IMR-90 (cell line): ENCODE measurements around the gene ISG20. TPM values are rescaled to one million over a fixed set of nuclear protein-coding genes. Genes with fewer than 3 reads are reported as not detected.

Source experiments
- ATAC-seq: fragments of 200-7000 bp; cut with Tn5 transposase; 2 replicates; pipeline ENCODE4 v1.9.1; 2020; ENCODE audit warnings: low read depth, mild to moderate bottlenecking, moderate library complexity
- BruUV-seq: library from RNA; stranded (reverse); fragments of 400-500 nt; replicated peaks from 2 replicates; lab custom pipeline; 2021; lab: Mats Ljungman, UMichigan
- CTCF ChIA-PET: fragments of 300-600 bp; formaldehyde crosslinking; extraction: SDS; loops from one replicate; lab custom pipeline; 2021; ENCODE audit warnings: antibody characterized with exemption; lab: Yijun Ruan, JAX
- POLR2A ChIA-PET: fragments of 300-600 bp; sonication (Branson Sonifier 250); formaldehyde crosslinking; loops from one replicate; lab custom pipeline; 2022; ENCODE audit warnings: antibody characterized with exemption; ENCODE audit not compliant: unreplicated experiment; lab: Charles Lee
- DNase-seq: peaks from one replicate; pipeline ENCODE4 v3.0.0; 2013
- H2AFZ ChIP-seq: replicated peaks from 2 replicates; pipeline ENCODE3; 2013; ENCODE audit warnings: low read length, mild to moderate bottlenecking; ENCODE audit not compliant: poor library complexity
- H2AK5ac ChIP-seq: 2 replicates; pipeline ENCODE4 v1.6.1; 2013; ENCODE audit warnings: low read depth, low read length, inconsistent platforms
- H2AK9ac ChIP-seq: replicated peaks from 2 replicates; pipeline ENCODE3; 2013; ENCODE audit warnings: mild to moderate bottlenecking, low read depth, low read length, moderate library complexity; ENCODE audit not compliant: poor library complexity
- H2BK120ac ChIP-seq: 2 replicates; pipeline ENCODE4 v1.6.1; 2013; ENCODE audit warnings: low read depth, low read length, inconsistent platforms
- H2BK15ac ChIP-seq: 3 replicates; pipeline ENCODE4 v1.6.1; 2013; ENCODE audit warnings: low read depth, low read length, inconsistent platforms
- H2BK20ac ChIP-seq: 2 replicates; pipeline ENCODE4 v1.6.1; 2013; ENCODE audit warnings: low read depth, mild to moderate bottlenecking, inconsistent platforms, low read length, moderate library complexity
- H2BK5ac ChIP-seq: 2 replicates; pipeline ENCODE4 v1.6.1; 2013; ENCODE audit warnings: mild to moderate bottlenecking, low read depth, low read length, inconsistent platforms; ENCODE audit not compliant: poor library complexity, severe bottlenecking
- H3K14ac ChIP-seq: replicated peaks from 2 replicates; pipeline ENCODE4 v1.6.1; 2013; ENCODE audit warnings: low read depth, low read length, inconsistent platforms
- H3K18ac ChIP-seq: 2 replicates; pipeline ENCODE4 v1.6.1; 2013; ENCODE audit warnings: low read depth, low read length, control low read depth
- H3K23ac ChIP-seq: 2 replicates; pipeline ENCODE4 v1.6.1; 2013; ENCODE audit warnings: low read depth, low read length, inconsistent platforms
- H3K27ac ChIP-seq: 2 replicates; pipeline ENCODE4 v1.5.1; 2013; ENCODE audit warnings: mild to moderate bottlenecking, control low read depth, low read length; ENCODE audit not compliant: insufficient read depth
- H3K27me3 ChIP-seq: 2 replicates; pipeline ENCODE4 v1.6.1; 2013; ENCODE audit warnings: low read length; ENCODE audit not compliant: control insufficient read depth, insufficient read depth
- H3K36me3 ChIP-seq: 2 replicates; pipeline ENCODE4 v1.6.1; 2013; ENCODE audit warnings: low read length, mixed read lengths; ENCODE audit not compliant: control insufficient read depth, insufficient read depth
- H3K4ac ChIP-seq: 2 replicates; pipeline ENCODE4 v1.6.1; 2013; ENCODE audit warnings: low read depth, low read length, inconsistent platforms
- H3K4me1 ChIP-seq: 2 replicates; pipeline ENCODE4 v1.6.1; 2013; ENCODE audit warnings: low read length, mixed read lengths; ENCODE audit not compliant: control insufficient read depth, insufficient read depth
- H3K4me2 ChIP-seq: 2 replicates; pipeline ENCODE4 v1.6.1; 2013; ENCODE audit warnings: low read depth, mild to moderate bottlenecking, control low read depth, low read length, moderate library complexity
- H3K4me3 ChIP-seq: 2 replicates; pipeline ENCODE4 v1.5.1; 2013; ENCODE audit warnings: low read depth, mild to moderate bottlenecking, control low read depth, low read length, moderate library complexity; ENCODE audit not compliant: insufficient read depth
- H3K56ac ChIP-seq: 2 replicates; pipeline ENCODE4 v1.6.1; 2013; ENCODE audit warnings: low read length, inconsistent platforms; ENCODE audit not compliant: insufficient read depth; ENCODE audit errors: extremely low read depth
- H3K79me1 ChIP-seq, 2 experiments: 2 replicates each; pipeline ENCODE4 v1.6.1; 2013; ENCODE audit warnings: low read length in 2 of 2, inconsistent platforms in 1 of 2, low read depth in 1 of 2
- H3K9ac ChIP-seq: 2 replicates; pipeline ENCODE4 v1.6.1; 2013; ENCODE audit warnings: low read depth, low read length, control low read depth
- H3K9me1 ChIP-seq: 2 replicates; pipeline ENCODE4 v1.6.1; 2013; ENCODE audit warnings: low read length, inconsistent platforms; ENCODE audit not compliant: insufficient read depth
- H3K9me3 ChIP-seq: 2 replicates; pipeline ENCODE4 v1.6.1; 2013; ENCODE audit warnings: low read length; ENCODE audit not compliant: control insufficient read depth, insufficient read depth
- H4K20me1 ChIP-seq: 2 replicates; pipeline ENCODE4 v1.6.1; 2013; ENCODE audit warnings: low read length, inconsistent platforms; ENCODE audit not compliant: insufficient read depth
- H4K5ac ChIP-seq: 2 replicates; pipeline ENCODE4 v1.6.1; 2013; ENCODE audit warnings: mild to moderate bottlenecking, low read depth, low read length, control low read depth
- H4K8ac ChIP-seq, 2 experiments: 2 replicates each; pipeline ENCODE4 v1.6.1; 2013; ENCODE audit warnings: low read depth in 2 of 2, low read length in 2 of 2, control low read depth in 1 of 2, inconsistent platforms in 1 of 2
- H4K91ac ChIP-seq: 2 replicates; pipeline ENCODE4 v1.6.1; 2013; ENCODE audit warnings: low read depth, low read length, inconsistent platforms; ENCODE audit not compliant: insufficient read depth
- BHLHE40 ChIP-seq: fragments of 150-350 bp; IDR thresholded peaks from 2 replicates; pipeline ENCODE4 v1.6.1; 2016; ENCODE audit warnings: mild to moderate bottlenecking, low read depth, low read length
- CEBPB ChIP-seq: IDR thresholded peaks from 2 replicates; pipeline ENCODE4 v1.6.1; 2012; ENCODE audit warnings: low read depth, low read length, improper control_type of control experiment
- CHD1 ChIP-seq: IDR thresholded peaks from 2 replicates; pipeline ENCODE4 v1.6.1; 2012; ENCODE audit warnings: low read depth, low read length, improper control_type of control experiment
- CTCF ChIP-seq: conservative IDR thresholded peaks from 2 replicates; pipeline ENCODE4 v1.5.1; 2012; ENCODE audit warnings: mild to moderate bottlenecking, low read depth, low read length, improper control_type of control experiment
- FOS ChIP-seq: fragments of 150-350 bp; IDR thresholded peaks from 2 replicates; pipeline ENCODE4 v1.6.1; 2016; ENCODE audit warnings: low read depth, low read length
- MAFK ChIP-seq: IDR thresholded peaks from 2 replicates; pipeline ENCODE4 v1.6.1; 2012; ENCODE audit warnings: low read depth, low read length, improper control_type of control experiment
- MAZ ChIP-seq: IDR thresholded peaks from 2 replicates; pipeline ENCODE4 v1.6.1; 2012; ENCODE audit warnings: low read depth, mild to moderate bottlenecking, low read length, improper control_type of control experiment, moderate library complexity, borderline replicate concordance
- MXI1 ChIP-seq: IDR thresholded peaks from 2 replicates; pipeline ENCODE4 v1.6.1; 2012; ENCODE audit warnings: low read depth, mild to moderate bottlenecking, low read length, moderate library complexity, borderline replicate concordance
- NFE2L2 ChIP-seq: fragments of 150-350 bp; IDR thresholded peaks from 2 replicates; pipeline ENCODE4 v1.6.1; 2016; ENCODE audit warnings: low read depth, mild to moderate bottlenecking, low read length
- POLR2A ChIP-seq: IDR thresholded peaks from 2 replicates; pipeline ENCODE4 v1.6.1; 2012; ENCODE audit warnings: mild to moderate bottlenecking, low read depth, low read length
- RAD21 ChIP-seq: IDR thresholded peaks from 2 replicates; pipeline ENCODE4 v1.6.1; 2012; ENCODE audit warnings: low read length, improper control_type of control experiment
- RCOR1 ChIP-seq: IDR thresholded peaks from 2 replicates; pipeline ENCODE4 v1.6.1; 2012; ENCODE audit warnings: mild to moderate bottlenecking, low read length, improper control_type of control experiment; ENCODE audit not compliant: insufficient replicate concordance
- RFX5 ChIP-seq: IDR thresholded peaks from 2 replicates; pipeline ENCODE4 v1.8.0; 2012; ENCODE audit warnings: low read depth, mild to moderate bottlenecking, low read length, moderate library complexity
- SMC3 ChIP-seq: fragments of 150-350 bp; IDR thresholded peaks from 2 replicates; pipeline ENCODE4 v1.6.1; 2016; ENCODE audit warnings: low read depth, mild to moderate bottlenecking, antibody characterized with exemption, low read length, moderate library complexity
- USF2 ChIP-seq: fragments of 150-350 bp; IDR thresholded peaks from 2 replicates; pipeline ENCODE4 v1.6.1; 2017; ENCODE audit warnings: mild to moderate bottlenecking, antibody characterized with exemption, low read length, low read depth
- WGBS, 2 experiments: methylation state at CpG; one replicate each; pipeline versions ENCODE4 v1.1.5 to v1.1.7; 2013; ENCODE audit warnings: missing lambda C conversion rate in 2 of 2; ENCODE audit not compliant: insufficient read length in 1 of 2; ENCODE audit errors: extremely low coverage in 2 of 2; 5-methylcytosine and 5-hydroxymethylcytosine counted together
- dilution Hi-C: fragments of 300-500 bp; cut with HindIII; formaldehyde crosslinking; loops from one replicate; pipeline ENCODE4 v1.14.3; 2018; ENCODE audit warnings: low sequenced_read_pairs; ENCODE audit not compliant: unreplicated experiment
- in situ Hi-C: fragments of 300-500 bp; cut with MboI; formaldehyde crosslinking; loops from 3 replicates; pipeline ENCODE4 v1.14.3; 2019; ENCODE audit warnings: low sequenced_read_pairs, inconsistent platforms, mixed read lengths
- intact Hi-C: fragments of 100-400 bp; cut with micrococcal nuclease; formaldehyde crosslinking; loops from 2 replicates; pipeline ENCODE4 v1.10.0; 2022
- polyA plus RNA-seq, 3 experiments: library from polyadenylated mRNA; depleted of rRNA; stranded (reverse); fragments of >200 nt; gene quantifications; 2 replicates each; pipeline ENCODE4 v1.2.3, GENCODE V29; 2012; ENCODE audit warnings: low replicate concordance in 1 of 3
- total RNA-seq: library from RNA; depleted of rRNA; stranded (reverse); fragments of >200 nt; gene quantifications from 2 replicates; pipeline ENCODE4 v1.2.3, GENCODE V29; 2012
- TF ChIP-seq, protein P1 (sequence below): fragments of 150-350 bp; IDR thresholded peaks from 2 replicates; pipeline ENCODE4 v1.6.1; 2016; ENCODE audit warnings: low read depth, mild to moderate bottlenecking, low read length, moderate library complexity, borderline replicate concordance

The ISG20 gene
- total and polyA plus RNA-seq, 2 of the 4 experiments (the other 2 are of a cell fraction): 0.72 to 1.2 TPM

DNA sequence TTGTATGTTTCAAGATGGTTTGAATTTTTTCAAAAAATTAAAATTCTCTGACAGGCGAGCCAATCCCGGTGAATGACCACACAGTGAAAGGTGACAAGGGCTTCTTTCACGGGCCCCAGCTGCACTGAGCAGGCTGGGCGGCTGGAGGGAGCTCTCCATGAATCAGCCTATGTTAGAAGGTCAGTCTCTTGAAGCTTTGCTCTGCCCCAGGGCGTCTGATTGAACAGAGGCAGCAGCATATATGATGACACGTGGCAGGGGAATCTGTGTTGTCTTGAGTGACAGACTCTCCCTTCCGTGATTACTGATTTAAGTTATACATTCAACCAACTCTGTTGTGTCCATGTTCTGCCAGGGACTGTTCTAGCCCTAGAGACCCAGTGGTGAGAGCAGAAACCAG is 51.5 kb downstream of the ISG20 start:
- Histone ChIP-seq H3K36me3 (no peaks in the 10 kb centered on the region), H3K14ac (no peak overlapping the region), H3K9ac (no peak overlapping the region), H3K4me2 (no peak overlapping the region), H3K27ac (no peak overlapping the region), H3K18ac (no peak overlapping the region), H2BK20ac (no peak overlapping the region), H4K20me1 (no peaks in the 10 kb centered on the region), H3K79me1 (no peaks in the 10 kb centered on the region), H3K27me3 (peaks cover 41% of the 10 kb centered on the region), H2AK9ac (no peak overlapping the region), H4K8ac (no peak overlapping the region), H3K23ac (no peak overlapping the region), H4K91ac (no peak overlapping the region), H2BK120ac (no peak overlapping the region), H3K9me1 (no peaks in the 10 kb centered on the region), H2BK5ac (no peak overlapping the region), H3K4me1 (no peaks in the 10 kb centered on the region), H2BK15ac (no peak overlapping the region), H4K5ac (no peak overlapping the region), H2AK5ac (no peak overlapping the region), H3K4ac (no peak overlapping the region), H2AFZ (no peak overlapping the region), H3K9me3 (peaks cover 5% of the 10 kb centered on the region; the same call in 1 of the 2 replicates), H3K56ac (no peak overlapping the region), H3K4me3 (no peak overlapping the region)
- TF ChIP-seq SMC3: no peak
- no peak for TF ChIP-seq RAD21
- TF ChIP-seq, protein P1, sequence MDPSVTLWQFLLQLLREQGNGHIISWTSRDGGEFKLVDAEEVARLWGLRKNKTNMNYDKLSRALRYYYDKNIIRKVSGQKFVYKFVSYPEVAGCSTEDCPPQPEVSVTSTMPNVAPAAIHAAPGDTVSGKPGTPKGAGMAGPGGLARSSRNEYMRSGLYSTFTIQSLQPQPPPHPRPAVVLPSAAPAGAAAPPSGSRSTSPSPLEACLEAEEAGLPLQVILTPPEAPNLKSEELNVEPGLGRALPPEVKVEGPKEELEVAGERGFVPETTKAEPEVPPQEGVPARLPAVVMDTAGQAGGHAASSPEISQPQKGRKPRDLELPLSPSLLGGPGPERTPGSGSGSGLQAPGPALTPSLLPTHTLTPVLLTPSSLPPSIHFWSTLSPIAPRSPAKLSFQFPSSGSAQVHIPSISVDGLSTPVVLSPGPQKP: no peak
- TF ChIP-seq CTCF: no peak
- TF ChIP-seq NFE2L2: no peak
- no peak for TF ChIP-seq POLR2A
- TF ChIP-seq FOS: no peak
- no peak for TF ChIP-seq MAZ
- no peak for TF ChIP-seq RCOR1
- TF ChIP-seq MAFK: no peak
- TF ChIP-seq USF2: no peak
- TF ChIP-seq CEBPB: no peak
- TF ChIP-seq MXI1: no peak
- no peak for TF ChIP-seq CHD1
- no peak for TF ChIP-seq RFX5
- TF ChIP-seq BHLHE40: no peak
- in situ Hi-C loops (no loop called here), dilution Hi-C loops (no loop called here), intact Hi-C loops (no loop called here)
- ATAC-seq (no peak), DNase-seq (no peak)
- ChIA-PET CTCF (no interaction called here), POLR2A (no interaction called here)
- WGBS, 2 experiments: no CpG with 5 or more reads among the region's 7 CpGs
- BruUV-seq: no TSS peak
